IPS-NIHi7 (cell line): Measurements from ENCODE around the gene MUC16.
"Not testable (repeated sequence)": the region's sequence is repeated elsewhere in the genome, so short reads cannot be mapped to it uniquely, and the experiment has no call there.

Source experiments
- DNase-seq: peaks from one replicate; pipeline ENCODE4 v3.0.0; 2012; ENCODE audit warnings: mixed read lengths; ENCODE audit errors: extremely low spot score

Gene MUC16

GRCh38 chr19:9009935-9010651 lies at the start of gene MUC16:
Gene MUC16 (minus strand): TSS chr19:9010409.
- DNase-seq: no peak

- no peak for DNase-seq
Measured at GRCh38 chr19:9058905-9059667, 48.9 kb upstream of the MUC16 start.

- DNase-seq: no peak
Measured at GRCh38 chr19:9057505-9058258, 47.5 kb upstream of the MUC16 start.

GRCh38 chr19:9056131-9056530 lies 45.9 kb upstream of the MUC16 start:
- DNase-seq: not testable (repeated sequence)

GRCh38 chr19:9054765-9055164 lies 44.6 kb upstream of the MUC16 start:
- peak; percentile 67 for DNase-seq

GRCh38 chr19:9054207-9054606 lies 44.0 kb upstream of the MUC16 start:
- no peak for DNase-seq

- DNase-seq: not testable (repeated sequence)
Measured at GRCh38 chr19:9053674-9054073, 43.5 kb upstream of the MUC16 start.

GRCh38 chr19:9052894-9053293 lies 42.7 kb upstream of the MUC16 start:
- no peak for DNase-seq

GRCh38 chr19:9046694-9047093 lies 36.5 kb upstream of the MUC16 start:
- no peak for DNase-seq

GRCh38 chr19:9044449-9044848 lies 34.2 kb upstream of the MUC16 start:
- DNase-seq: no peak

GRCh38 chr19:9043524-9043923 lies 33.3 kb upstream of the MUC16 start:
- DNase-seq: no peak

- DNase-seq: no peak
Measured at GRCh38 chr19:9041023-9041422, 30.8 kb upstream of the MUC16 start.

- DNase-seq: no peak
Measured at GRCh38 chr19:9040131-9040530, 29.9 kb upstream of the MUC16 start.

- no peak for DNase-seq
Measured at GRCh38 chr19:9039728-9040127, 29.5 kb upstream of the MUC16 start.

- no peak for DNase-seq
Measured at GRCh38 chr19:9037400-9038062, 27.3 kb upstream of the MUC16 start.

GRCh38 chr19:9032136-9032631 lies 22.0 kb upstream of the MUC16 start:
- no peak for DNase-seq

- DNase-seq: no peak
Measured at GRCh38 chr19:9018163-9018875, 8.1 kb upstream of the MUC16 start.

GRCh38 chr19:9014803-9015202 lies 4.6 kb upstream of the MUC16 start:
- DNase-seq: no peak

GRCh38 chr19:9013988-9014387 lies 3.8 kb upstream of the MUC16 start:
- no peak for DNase-seq

- no peak for DNase-seq
Measured at GRCh38 chr19:9011875-9012274, 1.7 kb upstream of the MUC16 start.

GRCh38 chr19:9010693-9011092 lies 484 bp upstream of the MUC16 start:
- DNase-seq: no peak
